ENCODE data around the gene MCF2L2. TPM values are rescaled to one million over a fixed set of nuclear protein-coding genes. Genes with fewer than 3 reads are reported as not detected.

Gene MCF2L2
- polyA plus RNA-seq, 1 donor from 2014 or later = 9.3 TPM

DNA sequence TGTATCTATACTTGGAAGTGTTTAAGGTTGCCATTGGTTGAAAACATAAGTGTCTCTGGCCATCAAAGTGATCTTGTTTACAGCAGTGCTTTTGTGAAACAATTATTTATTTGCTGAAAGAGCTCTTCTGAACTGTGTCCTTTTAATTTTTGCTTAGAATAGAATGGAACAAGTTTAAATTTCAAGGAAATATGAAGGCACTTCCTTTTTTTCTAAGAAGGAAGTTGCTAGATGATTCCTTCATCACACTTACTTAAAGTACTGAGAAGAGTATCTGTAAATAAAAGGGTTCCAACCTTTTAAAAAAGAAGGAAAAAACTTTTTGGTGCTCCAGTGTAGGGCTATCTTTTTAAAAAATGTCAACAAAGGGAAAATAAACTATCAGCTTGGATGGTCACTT lies 155.6 kb downstream of the MCF2L2 start:
- TF ChIP-seq SMC3 (conservative IDR thresholded peaks at IDR 0.05; ENCODE audit: poor library complexity) (no peak), RAD21 (conservative IDR thresholded peaks at IDR 0.05) (no peak)
- H3K9ac ChIP-seq (ENCODE audit: low read length) = no peak overlapping the region
- H4K20me1 ChIP-seq (ENCODE audit: insufficient read depth) = no peaks in the 10 kb centered on the region
- H2AFZ ChIP-seq (ENCODE audit: low read depth, low read length) = no peak overlapping the region
- H3K27ac ChIP-seq (ENCODE audit: low read length) = no peak overlapping the region
- H3F3A ChIP-seq (ENCODE audit: insufficient read depth, low read length, poor library complexity, severe bottlenecking) = no peaks in the 10 kb centered on the region
- no peaks in the 10 kb centered on the region for H3K9me3 ChIP-seq (ENCODE audit: low read length)
- H3K9me2 ChIP-seq (ENCODE audit: insufficient read depth, low read length) = no peaks in the 10 kb centered on the region
- H3K79me2 ChIP-seq (replicated peaks; ENCODE audit: insufficient read depth, low read length) = no peaks in the 10 kb centered on the region
- no peaks in the 10 kb centered on the region for H3K27me3 ChIP-seq (ENCODE audit: insufficient read depth, low read depth, low read length)
- H3K4me3 ChIP-seq (ENCODE audit: low read length) = no peak overlapping the region
- peaks cover 12% of the 10 kb centered on the region for H3K36me3 ChIP-seq (ENCODE audit: insufficient read depth, low read length)
- no peak overlapping the region for H3K4me2 ChIP-seq (ENCODE audit: low read length)

DNA sequence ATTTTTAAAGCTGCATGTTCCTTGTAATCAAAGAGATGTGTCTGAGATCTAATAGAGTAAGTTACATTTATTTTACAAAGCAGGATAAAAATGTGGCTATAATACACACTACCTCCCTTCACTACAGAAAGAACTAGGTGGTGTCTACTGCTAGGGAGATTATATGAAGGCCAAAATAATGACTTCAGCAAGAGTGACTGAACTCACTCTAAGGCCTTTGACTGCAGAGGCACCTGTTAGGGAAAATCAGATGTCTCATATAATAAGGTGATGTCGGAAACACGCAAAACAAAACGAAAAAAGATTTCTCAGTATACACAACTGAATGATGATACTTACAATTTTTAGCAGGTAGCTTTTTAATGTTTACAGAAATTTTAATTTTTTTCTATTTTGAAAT lies 156.3 kb downstream of the MCF2L2 start:
- Histone ChIP-seq H3K9me3 (ENCODE audit: low read length) (no peaks in the 10 kb centered on the region), H3K27me3 (ENCODE audit: insufficient read depth, low read depth, low read length) (no peaks in the 10 kb centered on the region), H3K27ac (ENCODE audit: low read length) (no peak overlapping the region), H3K79me2 (replicated peaks; ENCODE audit: insufficient read depth, low read length) (no peaks in the 10 kb centered on the region), H2AFZ (ENCODE audit: low read depth, low read length) (no peak overlapping the region), H4K20me1 (ENCODE audit: insufficient read depth) (no peaks in the 10 kb centered on the region), H3K4me3 (ENCODE audit: low read length) (no peak overlapping the region), H3K9me2 (ENCODE audit: insufficient read depth, low read length) (no peaks in the 10 kb centered on the region), H3K36me3 (ENCODE audit: insufficient read depth, low read length) (peaks cover 12% of the 10 kb centered on the region), H3K4me2 (ENCODE audit: low read length) (no peak overlapping the region), H3F3A (ENCODE audit: insufficient read depth, low read length, poor library complexity, severe bottlenecking) (no peaks in the 10 kb centered on the region), H3K9ac (ENCODE audit: low read length) (no peak overlapping the region)
- TF ChIP-seq MXI1 (conservative IDR thresholded peaks at IDR 0.05; ENCODE audit: poor library complexity, severe bottlenecking) = no peak
- TF ChIP-seq POLR2AphosphoS5 (IDR thresholded peaks at IDR 0.05) = no peak
- no peak for TF ChIP-seq SMC3 (conservative IDR thresholded peaks at IDR 0.05; ENCODE audit: poor library complexity)
- TF ChIP-seq, protein P1, sequence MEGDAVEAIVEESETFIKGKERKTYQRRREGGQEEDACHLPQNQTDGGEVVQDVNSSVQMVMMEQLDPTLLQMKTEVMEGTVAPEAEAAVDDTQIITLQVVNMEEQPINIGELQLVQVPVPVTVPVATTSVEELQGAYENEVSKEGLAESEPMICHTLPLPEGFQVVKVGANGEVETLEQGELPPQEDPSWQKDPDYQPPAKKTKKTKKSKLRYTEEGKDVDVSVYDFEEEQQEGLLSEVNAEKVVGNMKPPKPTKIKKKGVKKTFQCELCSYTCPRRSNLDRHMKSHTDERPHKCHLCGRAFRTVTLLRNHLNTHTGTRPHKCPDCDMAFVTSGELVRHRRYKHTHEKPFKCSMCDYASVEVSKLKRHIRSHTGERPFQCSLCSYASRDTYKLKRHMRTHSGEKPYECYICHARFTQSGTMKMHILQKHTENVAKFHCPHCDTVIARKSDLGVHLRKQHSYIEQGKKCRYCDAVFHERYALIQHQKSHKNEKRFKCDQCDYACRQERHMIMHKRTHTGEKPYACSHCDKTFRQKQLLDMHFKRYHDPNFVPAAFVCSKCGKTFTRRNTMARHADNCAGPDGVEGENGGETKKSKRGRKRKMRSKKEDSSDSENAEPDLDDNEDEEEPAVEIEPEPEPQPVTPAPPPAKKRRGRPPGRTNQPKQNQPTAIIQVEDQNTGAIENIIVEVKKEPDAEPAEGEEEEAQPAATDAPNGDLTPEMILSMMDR (IDR thresholded peaks at IDR 0.05; ENCODE audit: poor library complexity, severe bottlenecking) = no peak
- TF ChIP-seq EP300 (conservative IDR thresholded peaks at IDR 0.05; ENCODE audit: poor library complexity, severe bottlenecking) = no peak
- TF ChIP-seq TAF1 (IDR thresholded peaks at IDR 0.05; ENCODE audit: low read depth) = no peak
- TF ChIP-seq, protein P2, sequence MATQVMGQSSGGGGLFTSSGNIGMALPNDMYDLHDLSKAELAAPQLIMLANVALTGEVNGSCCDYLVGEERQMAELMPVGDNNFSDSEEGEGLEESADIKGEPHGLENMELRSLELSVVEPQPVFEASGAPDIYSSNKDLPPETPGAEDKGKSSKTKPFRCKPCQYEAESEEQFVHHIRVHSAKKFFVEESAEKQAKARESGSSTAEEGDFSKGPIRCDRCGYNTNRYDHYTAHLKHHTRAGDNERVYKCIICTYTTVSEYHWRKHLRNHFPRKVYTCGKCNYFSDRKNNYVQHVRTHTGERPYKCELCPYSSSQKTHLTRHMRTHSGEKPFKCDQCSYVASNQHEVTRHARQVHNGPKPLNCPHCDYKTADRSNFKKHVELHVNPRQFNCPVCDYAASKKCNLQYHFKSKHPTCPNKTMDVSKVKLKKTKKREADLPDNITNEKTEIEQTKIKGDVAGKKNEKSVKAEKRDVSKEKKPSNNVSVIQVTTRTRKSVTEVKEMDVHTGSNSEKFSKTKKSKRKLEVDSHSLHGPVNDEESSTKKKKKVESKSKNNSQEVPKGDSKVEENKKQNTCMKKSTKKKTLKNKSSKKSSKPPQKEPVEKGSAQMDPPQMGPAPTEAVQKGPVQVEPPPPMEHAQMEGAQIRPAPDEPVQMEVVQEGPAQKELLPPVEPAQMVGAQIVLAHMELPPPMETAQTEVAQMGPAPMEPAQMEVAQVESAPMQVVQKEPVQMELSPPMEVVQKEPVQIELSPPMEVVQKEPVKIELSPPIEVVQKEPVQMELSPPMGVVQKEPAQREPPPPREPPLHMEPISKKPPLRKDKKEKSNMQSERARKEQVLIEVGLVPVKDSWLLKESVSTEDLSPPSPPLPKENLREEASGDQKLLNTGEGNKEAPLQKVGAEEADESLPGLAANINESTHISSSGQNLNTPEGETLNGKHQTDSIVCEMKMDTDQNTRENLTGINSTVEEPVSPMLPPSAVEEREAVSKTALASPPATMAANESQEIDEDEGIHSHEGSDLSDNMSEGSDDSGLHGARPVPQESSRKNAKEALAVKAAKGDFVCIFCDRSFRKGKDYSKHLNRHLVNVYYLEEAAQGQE (IDR thresholded peaks at IDR 0.05; ENCODE audit: borderline replicate concordance) = no peak
- TF ChIP-seq RAD21 (conservative IDR thresholded peaks at IDR 0.05) = no peak
- no peak for TF ChIP-seq EZH2 (IDR thresholded peaks at IDR 0.05; ENCODE audit: borderline replicate concordance, insufficient read depth, low read length, poor library complexity, severe bottlenecking)

DNA sequence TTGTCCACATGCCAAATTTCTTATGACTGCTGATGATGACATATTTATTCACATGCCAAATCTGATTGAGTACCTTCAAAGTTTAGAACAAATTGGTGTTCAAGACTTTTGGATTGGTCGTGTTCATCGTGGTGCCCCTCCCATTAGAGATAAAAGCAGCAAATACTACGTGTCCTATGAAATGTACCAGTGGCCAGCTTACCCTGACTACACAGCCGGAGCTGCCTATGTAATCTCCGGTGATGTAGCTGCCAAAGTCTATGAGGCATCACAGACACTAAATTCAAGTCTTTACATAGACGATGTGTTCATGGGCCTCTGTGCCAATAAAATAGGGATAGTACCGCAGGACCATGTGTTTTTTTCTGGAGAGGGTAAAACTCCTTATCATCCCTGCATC lies 158.1 kb downstream of the MCF2L2 start:
- no peaks in the 10 kb centered on the region for H3K9me3 ChIP-seq (ENCODE audit: low read length)
- H3K4me3 ChIP-seq (ENCODE audit: low read length) = no peak overlapping the region
- TF ChIP-seq TAF1 (IDR thresholded peaks at IDR 0.05; ENCODE audit: low read depth) (no peak), SMC3 (conservative IDR thresholded peaks at IDR 0.05; ENCODE audit: poor library complexity) (no peak), EP300 (conservative IDR thresholded peaks at IDR 0.05; ENCODE audit: poor library complexity, severe bottlenecking) (no peak), RAD21 (conservative IDR thresholded peaks at IDR 0.05) (no peak), EZH2 (IDR thresholded peaks at IDR 0.05; ENCODE audit: borderline replicate concordance, insufficient read depth, low read length, poor library complexity, severe bottlenecking) (no peak)
- TF ChIP-seq, protein P1 (IDR thresholded peaks at IDR 0.05; ENCODE audit: poor library complexity, severe bottlenecking) = no peak
- TF ChIP-seq, protein P2 (IDR thresholded peaks at IDR 0.05; ENCODE audit: borderline replicate concordance) = no peak
- H3K9me2 ChIP-seq (ENCODE audit: insufficient read depth, low read length) = no peaks in the 10 kb centered on the region
- no peak overlapping the region for H3K9ac ChIP-seq (ENCODE audit: low read length)
- no peaks in the 10 kb centered on the region for H4K20me1 ChIP-seq (ENCODE audit: insufficient read depth)
- H3K36me3 ChIP-seq (ENCODE audit: insufficient read depth, low read length) = peaks cover 12% of the 10 kb centered on the region
- H3K27me3 ChIP-seq (ENCODE audit: insufficient read depth, low read depth, low read length) = no peaks in the 10 kb centered on the region
- no peak overlapping the region for H3K4me2 ChIP-seq (ENCODE audit: low read length)
- no peak overlapping the region for H2AFZ ChIP-seq (ENCODE audit: low read depth, low read length)
- H3F3A ChIP-seq (ENCODE audit: insufficient read depth, low read length, poor library complexity, severe bottlenecking) = no peaks in the 10 kb centered on the region
- no peak overlapping the region for H3K27ac ChIP-seq (ENCODE audit: low read length)
- no peaks in the 10 kb centered on the region for H3K79me2 ChIP-seq (replicated peaks; ENCODE audit: insufficient read depth, low read length)
